HCT116 (cell line): ENCODE data around the gene ZNF423. TPM values are rescaled to one million over a fixed set of nuclear protein-coding genes. Genes with fewer than 3 reads are reported as not detected.

Source experiments
- ATAC-seq: fragments of 200-7000 bp; cut with Tn5 transposase; 2 replicates; pipeline ENCODE4 v1.9.1; 2020; ENCODE audit warnings: mild to moderate bottlenecking, moderate library complexity
- BruUV-seq: library from RNA; stranded (reverse); fragments of 400-500 nt; replicated peaks from 2 replicates; lab custom pipeline; 2021; lab: Mats Ljungman, UMichigan
- CTCF ChIA-PET: fragments of 300-600 bp; sonication (Branson Sonifier 250); formaldehyde crosslinking; loops from one replicate; lab custom pipeline; 2021; ENCODE audit warnings: antibody characterized with exemption; lab: Charles Lee
- POLR2A ChIA-PET: fragments of 300-600, 350-600 bp; sonication (Branson Sonifier 250); formaldehyde crosslinking; loops from one replicate; lab custom pipeline; 2021; ENCODE audit warnings: antibody characterized with exemption; lab: Charles Lee
- RAD21 ChIA-PET, 2 experiments: fragments of 300-600 bp; sonication (Branson Sonifier 250); formaldehyde crosslinking; loops; one replicate each; lab custom pipeline; 2023; ENCODE audit warnings: low total read pairs in 2 of 2; ENCODE audit not compliant: uncharacterized antibody in 2 of 2, unreplicated experiment in 2 of 2, low non-redundant PET in 1 of 2; lab: Charles Lee
- DNase-seq: peaks from one replicate; pipeline ENCODE4 v3.0.0-alpha.2; 2010; ENCODE audit warnings: low read depth, low spot score
- H2AFZ ChIP-seq: fragments of 200-600 bp; shearing (Covaris generic), sonication (generic); 2 replicates; pipeline ENCODE4 v1.6.1; 2017; ENCODE audit warnings: low read depth, mixed run types, mixed read lengths, antibody characterized with exemption, low read length; ENCODE audit not compliant: poor library complexity, severe bottlenecking
- H3K27ac ChIP-seq: 2 replicates; pipeline ENCODE4 v1.5.1; 2012; ENCODE audit warnings: low read depth, low read length
- H3K27me3 ChIP-seq: fragments of 200-600 bp; sonication (generic); 2 replicates; pipeline ENCODE4 v1.6.1; 2016; ENCODE audit warnings: mixed run types, low read length, mixed read lengths; ENCODE audit not compliant: insufficient read depth
- H3K36me3 ChIP-seq, 2 experiments: fragments of 200-500 bp in 1 of 2; fragments of 200-600 bp in 1 of 2; sonication (Bioruptor generic) in 1 of 2; sonication (generic) in 1 of 2; 2 replicates each; pipeline versions ENCODE4 v1.5.1 to v1.6.1; 2014 to 2016; ENCODE audit warnings: low read length in 2 of 2, inconsistent platforms in 1 of 2, mixed read lengths in 1 of 2, mixed run types in 1 of 2; ENCODE audit not compliant: insufficient read depth in 2 of 2, control insufficient read depth in 1 of 2
- H3K4me1 ChIP-seq, 2 experiments: fragments of 200-600 bp in 1 of 2; sonication (generic) in 1 of 2; 2 replicates each; pipeline versions ENCODE4 v1.5.1 to v1.6.1; 2012 to 2017; ENCODE audit warnings: low read length in 2 of 2, inconsistent platforms in 1 of 2, mild to moderate bottlenecking in 1 of 2, mixed read lengths in 1 of 2, mixed run types in 1 of 2, moderate library complexity in 1 of 2; ENCODE audit not compliant: insufficient read depth in 2 of 2, control insufficient read depth in 1 of 2
- H3K4me2 ChIP-seq: fragments of 200-600 bp; sonication (generic); 2 replicates; pipeline ENCODE4 v1.6.1; 2017; ENCODE audit warnings: mixed run types, low read length, mixed read lengths
- H3K4me3 ChIP-seq, 2 experiments: fragments of 200-600 bp in 1 of 2; sonication (generic) in 1 of 2; replicated peaks in 1 of 2; 2 replicates each; pipeline ENCODE4 v1.5.1; 2011 to 2016; ENCODE audit warnings: low read length in 2 of 2, control low read depth in 1 of 2, low read depth in 1 of 2, mild to moderate bottlenecking in 1 of 2, mixed read lengths in 1 of 2, mixed run types in 1 of 2
- H3K79me2 ChIP-seq: fragments of 200-600 bp; sonication (generic); 2 replicates; pipeline ENCODE4 v1.6.1; 2017; ENCODE audit warnings: mild to moderate bottlenecking, mixed run types, low read length, moderate library complexity, mixed read lengths; ENCODE audit not compliant: insufficient read depth
- H3K9ac ChIP-seq: fragments of 200-600 bp; sonication (generic); 2 replicates; pipeline ENCODE4 v1.6.1; 2016; ENCODE audit warnings: low read length, mixed read lengths
- H3K9me2 ChIP-seq: fragments of 200-600 bp; sonication (generic), shearing (Covaris generic); 2 replicates; pipeline ENCODE4 v1.6.1; 2017; ENCODE audit warnings: mixed run types, mild to moderate bottlenecking, moderate library complexity; ENCODE audit not compliant: insufficient read depth
- H3K9me3 ChIP-seq, 2 experiments: fragments of 200-500 bp in 1 of 2; fragments of 200-600 bp in 1 of 2; sonication (Bioruptor generic) in 1 of 2; sonication (generic) in 1 of 2; 2 replicates each; pipeline ENCODE4 v1.6.1; 2014 to 2017; ENCODE audit warnings: low read length in 2 of 2, mixed read lengths in 2 of 2, inconsistent platforms in 1 of 2, low read depth in 1 of 2, mild to moderate bottlenecking in 1 of 2, mixed run types in 1 of 2, moderate library complexity in 1 of 2; ENCODE audit not compliant: control insufficient read depth in 1 of 2, insufficient read depth in 1 of 2
- H4K20me1 ChIP-seq: fragments of 200-600 bp; sonication (generic), shearing (Covaris generic); 2 replicates; pipeline ENCODE4 v1.6.1; 2017; ENCODE audit warnings: mixed run types, mild to moderate bottlenecking, moderate library complexity; ENCODE audit not compliant: insufficient read depth
- ATF3 ChIP-seq: IDR thresholded peaks from 2 replicates; pipeline ENCODE4 v1.6.1; 2012
- CBX3 ChIP-seq: IDR thresholded peaks from 2 replicates; pipeline ENCODE4 v1.6.1; 2012; ENCODE audit warnings: low read depth
- CEBPB ChIP-seq: IDR thresholded peaks from 2 replicates; pipeline ENCODE4 v1.6.1; 2012; ENCODE audit warnings: low read depth
- ELF1 ChIP-seq: IDR thresholded peaks from 2 replicates; pipeline ENCODE4 v1.6.1; 2012; ENCODE audit warnings: low read depth, borderline replicate concordance
- EZH2 ChIP-seq: fragments of 200-600 bp; sonication (generic); IDR thresholded peaks from 2 replicates; pipeline ENCODE4 v1.6.1; 2017; ENCODE audit warnings: antibody characterized with exemption, mixed run types
- EZH2phosphoT487 ChIP-seq: fragments of 200-600 bp; IDR thresholded peaks from 2 replicates; pipeline ENCODE4 v1.6.1; 2018; ENCODE audit warnings: antibody characterized with exemption, borderline replicate concordance
- JUND ChIP-seq: IDR thresholded peaks from 2 replicates; pipeline ENCODE4 v1.6.1; 2012
- MAX ChIP-seq: IDR thresholded peaks from 2 replicates; pipeline ENCODE4 v1.6.1; 2012
- POLR2A ChIP-seq: IDR thresholded peaks from 2 replicates; pipeline ENCODE4 v1.7.0; 2011; ENCODE audit warnings: borderline replicate concordance; ENCODE audit not compliant: insufficient read depth, insufficient read length; ENCODE audit errors: extremely low read depth
- RAD21 ChIP-seq: IDR thresholded peaks from 2 replicates; pipeline ENCODE4 v1.6.1; 2012; ENCODE audit warnings: low read depth, mild to moderate bottlenecking
- REST ChIP-seq: IDR thresholded peaks from 2 replicates; pipeline ENCODE4 v1.6.1; 2012; ENCODE audit warnings: low read depth
- SIN3A ChIP-seq: IDR thresholded peaks from 2 replicates; pipeline ENCODE4 v1.6.1; 2012; ENCODE audit warnings: low read depth
- YY1 ChIP-seq: IDR thresholded peaks from 2 replicates; pipeline ENCODE4 v1.6.1; 2011; ENCODE audit warnings: low read length, low read depth, moderate library complexity, mild to moderate bottlenecking; ENCODE audit not compliant: insufficient replicate concordance; ENCODE audit errors: extremely low read depth
- ZBTB33 ChIP-seq: IDR thresholded peaks from 2 replicates; pipeline ENCODE4 v1.6.1; 2011; ENCODE audit warnings: mild to moderate bottlenecking, low read length, moderate library complexity; ENCODE audit not compliant: insufficient replicate concordance; ENCODE audit errors: extremely low read depth
- intact Hi-C: fragments of 100-400 bp; cut with micrococcal nuclease; formaldehyde crosslinking; loops from 2 replicates; pipeline ENCODE4 v1.10.0; 2022
- total RNA-seq: library from RNA; stranded (reverse); gene quantifications from one replicate; pipeline ENCODE4 v1.2.1, GENCODE V29; 2021; ENCODE audit not compliant: unreplicated experiment

The ZNF423 gene
- total RNA-seq, 1 experiment from 2014 or later = 0.22 TPM

- intact Hi-C loops = no loop called here
- ChIA-PET CTCF (no interaction called here), POLR2A (no interaction called here), RAD21 (no interaction called here)
- no peak for DNase-seq
- TF ChIP-seq RAD21 (no peak), EZH2 (no peak), JUND (no peak), ELF1 (no peak), YY1 (no peak), EZH2phosphoT487 (no peak)
- Histone ChIP-seq H2AFZ (no peak overlapping the region), H3K9me3 (no peaks in the 10 kb centered on the region), H3K27ac (no peak overlapping the region), H4K20me1 (no peaks in the 10 kb centered on the region), H3K36me3 (no peaks in the 10 kb centered on the region), H3K9me2 (no peaks in the 10 kb centered on the region), H3K4me2 (no peak overlapping the region), H3K79me2 (no peaks in the 10 kb centered on the region), H3K4me1 (no peaks in the 10 kb centered on the region), H3K4me3 (no peak overlapping the region), H3K27me3 (peaks cover 10% of the 10 kb centered on the region; the same call in 1 of the 2 replicates), H3K9ac (no peak overlapping the region)
- BruUV-seq = no TSS peak
- no peak for ATAC-seq
These were observed 75.9 kb downstream of the ZNF423 start for GRCh38 chr16:49779979-49780378.

GRCh38 chr16:49778202-49778930 lies 77.5 kb downstream of the ZNF423 start:
- no peaks in the 10 kb centered on the region for H3K79me2 ChIP-seq
- no peaks in the 10 kb centered on the region for H3K36me3 ChIP-seq
- no peak overlapping the region for H3K4me3 ChIP-seq
- ChIA-PET POLR2A (no interaction called here), RAD21 (no interaction called here), CTCF (no interaction called here)
- no peaks in the 10 kb centered on the region for H4K20me1 ChIP-seq
- ATAC-seq (no peak), DNase-seq (no peak)
- H3K4me2 ChIP-seq = no peak overlapping the region
- H3K27ac ChIP-seq = no peak overlapping the region
- H3K27me3 ChIP-seq = peaks cover 10% of the 10 kb centered on the region; the same call in 1 of the 2 replicates
- intact Hi-C loops = no loop called here
- H3K9ac ChIP-seq = no peak overlapping the region
- H3K9me2 ChIP-seq = no peaks in the 10 kb centered on the region
- H3K4me1 ChIP-seq = no peaks in the 10 kb centered on the region
- no peak overlapping the region for H2AFZ ChIP-seq
- no TSS peak for BruUV-seq
- H3K9me3 ChIP-seq = no peaks in the 10 kb centered on the region
- TF ChIP-seq SIN3A = no peak
- no peak for TF ChIP-seq RAD21
- no peak for TF ChIP-seq CBX3
- no peak for TF ChIP-seq ATF3
- no peak for TF ChIP-seq ZBTB33
- no peak for TF ChIP-seq ELF1
- TF ChIP-seq REST = no peak
- no peak for TF ChIP-seq JUND
- TF ChIP-seq POLR2A = no peak
- no peak for TF ChIP-seq CEBPB
- no peak for TF ChIP-seq YY1
- TF ChIP-seq MAX = no peak
